ENCODE measurements around the gene CCDC9B.

DNA sequence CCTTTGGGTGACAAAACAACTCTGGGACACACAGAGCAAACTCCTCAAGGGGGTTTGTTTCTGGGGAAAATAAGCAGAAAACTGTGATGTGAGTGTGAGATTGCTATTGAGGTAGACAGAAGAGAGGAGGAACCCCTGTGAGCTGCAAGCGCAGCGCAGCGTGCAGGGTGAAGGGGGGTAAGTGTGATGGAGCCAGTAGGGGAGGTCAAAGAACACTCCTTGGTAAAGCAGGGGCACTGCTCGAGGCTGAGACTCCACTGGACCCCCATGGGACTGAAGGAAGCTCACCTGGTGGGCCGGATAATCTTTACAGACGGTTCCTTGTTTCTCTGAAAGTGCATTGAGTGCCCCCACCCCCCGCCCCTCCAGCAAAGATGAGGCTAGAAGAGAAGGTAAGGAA, 9.7 kb downstream of the CCDC9B start:
- TF ChIP-seq CTCF (IDR thresholded peaks at IDR 0.05) (no peak), POLR2A (IDR thresholded peaks at IDR 0.05) (no peak)
